ENCODE measurements around the gene PRICKLE1.

- TF ChIP-seq CTCF (IDR thresholded peaks at IDR 0.05; ENCODE audit: borderline replicate concordance, extremely low read depth, low read length, poor library complexity, severe bottlenecking) (no peak), EZH2 (IDR thresholded peaks at IDR 0.05; ENCODE audit: borderline replicate concordance, low read depth, low read length, severe bottlenecking) (no peak)
These were observed 31.9 kb downstream of the PRICKLE1 start for GRCh38 chr12:42557586-42558172.
